HepG2 (cell line): ENCODE measurements around the gene SPTY2D1. TPM values are rescaled to one million over a fixed set of nuclear protein-coding genes. Genes with fewer than 3 reads are reported as not detected.

Source experiments
- ARID2 ChIP-seq: sonication (generic); formaldehyde crosslinking; IDR thresholded peaks from 2 replicates; pipeline ENCODE4 v1.8.1; 2022; ENCODE audit warnings: mild to moderate bottlenecking, missing genetic modification reagents, borderline replicate concordance
- BATF2 ChIP-seq: sonication (generic); formaldehyde crosslinking; IDR thresholded peaks from 2 replicates; pipeline ENCODE4 v1.8.0; 2022; ENCODE audit warnings: mild to moderate bottlenecking, missing genetic modification reagents, moderate library complexity
- CENPT ChIP-seq: sonication (generic); formaldehyde crosslinking; IDR thresholded peaks from 2 replicates; pipeline ENCODE4 v1.8.0; 2022; ENCODE audit warnings: low read depth, mild to moderate bottlenecking, moderate library complexity, missing genetic modification reagents
- EED ChIP-seq: sonication (generic); formaldehyde crosslinking; IDR thresholded peaks from 2 replicates; pipeline ENCODE4 v1.5.0; 2020; ENCODE audit warnings: mild to moderate bottlenecking, missing genetic modification reagents
- MAFK ChIP-seq, 2 experiments: IDR thresholded peaks in 1 of 2; conservative IDR thresholded peaks in 1 of 2; 2 replicates each; pipeline ENCODE4 v1.6.1; 2011; ENCODE audit warnings: improper control_type of control experiment in 2 of 2, low read length in 2 of 2
- MXI1 ChIP-seq: IDR thresholded peaks from 3 replicates; pipeline ENCODE4 v1.6.1; 2012; ENCODE audit warnings: low read depth, low read length, inconsistent platforms, borderline replicate concordance
- MZF1 ChIP-seq: sonication (generic); formaldehyde crosslinking; IDR thresholded peaks from 2 replicates; pipeline ENCODE4 v1.8.1; 2023; ENCODE audit warnings: mild to moderate bottlenecking, missing genetic modification reagents, borderline replicate concordance
- NONO ChIP-seq, 2 experiments: fragments of 450-650 bp in 1 of 2; sonication (generic) in 1 of 2; formaldehyde crosslinking in 1 of 2; IDR thresholded peaks in 1 of 2; conservative IDR thresholded peaks in 1 of 2; 2 replicates each; pipeline versions ENCODE4 v1.6.1 to v1.8.0; 2017 to 2022; ENCODE audit warnings: mild to moderate bottlenecking in 1 of 2, missing genetic modification reagents in 1 of 2, moderate library complexity in 1 of 2
- NR2C2 ChIP-seq: sonication (generic); formaldehyde crosslinking; IDR thresholded peaks from 2 replicates; pipeline ENCODE4 v1.4.0; 2020; ENCODE audit warnings: missing genetic modification reagents, mild to moderate bottlenecking, moderate library complexity, borderline replicate concordance
- PRDM4 ChIP-seq: sonication (generic); formaldehyde crosslinking; IDR thresholded peaks from 2 replicates; pipeline ENCODE4 v1.9.0; 2021; ENCODE audit warnings: missing genetic modification reagents, borderline replicate concordance
- SSRP1 ChIP-seq: IDR thresholded peaks from 2 replicates; pipeline ENCODE4 v1.6.1; 2016; ENCODE audit warnings: control low read depth
- STAT6 ChIP-seq: sonication (generic); formaldehyde crosslinking; IDR thresholded peaks from 2 replicates; pipeline ENCODE4 v1.4.0; 2020; ENCODE audit warnings: missing genetic modification reagents, mild to moderate bottlenecking, borderline replicate concordance
- SYNCRIP ChIP-seq: fragments of 200-400 bp; formaldehyde crosslinking; IDR thresholded peaks from 2 replicates; pipeline ENCODE4 v1.6.1; 2018; ENCODE audit warnings: mild to moderate bottlenecking, low read depth, low read length; ENCODE audit not compliant: insufficient read depth
- THAP11 ChIP-seq: IDR thresholded peaks from 2 replicates; pipeline ENCODE4 v1.6.1; 2016; ENCODE audit warnings: missing biosample characterization, missing genetic modification reagents
- ZNF33B ChIP-seq: sonication (generic); formaldehyde crosslinking; IDR thresholded peaks from 2 replicates; pipeline ENCODE4 v1.5.1; 2020; ENCODE audit warnings: mild to moderate bottlenecking, missing genetic modification reagents
- ZNF510 ChIP-seq: sonication (generic); formaldehyde crosslinking; IDR thresholded peaks from 2 replicates; pipeline ENCODE4 v1.4.0; 2020; ENCODE audit warnings: low read depth, mild to moderate bottlenecking, missing genetic modification reagents
- ZNF639 ChIP-seq: conservative IDR thresholded peaks from 2 replicates; pipeline ENCODE4 v1.6.1; 2018; ENCODE audit warnings: missing genetic modification reagents
- ZNF784 ChIP-seq: sonication (generic); formaldehyde crosslinking; IDR thresholded peaks from 2 replicates; pipeline ENCODE4 v1.5.1; 2020; ENCODE audit warnings: missing genetic modification reagents, mild to moderate bottlenecking, borderline replicate concordance
- polyA plus RNA-seq, 8 experiments: library from polyadenylated mRNA; depleted of rRNA in 3 of 8; stranded (reverse) in 7 of 8; unstranded in 1 of 8; fragments of >200 nt; fragmentation: Illumina TruSeq in 4 of 8; extraction: Trizol in 4 of 8; gene quantifications; 2 replicates each; pipeline versions ENCODE4 v1.2.1 to v1.2.3, GENCODE V29; 2011 to 2016; ENCODE audit warnings: low read depth in 4 of 8, missing spikeins in 1 of 8, mixed read lengths in 1 of 8; ENCODE audit not compliant: insufficient read depth in 1 of 8
- total RNA-seq, 5 experiments: library from RNA; depleted of rRNA; stranded (reverse); fragments of >200 nt; fragmentation: Illumina TruSeq; extraction: Trizol; gene quantifications; 2 replicates each; pipeline ENCODE4 v1.2.3, GENCODE V29; 2016; ENCODE audit warnings: low read depth in 1 of 5

SPTY2D1 gene
- total and polyA plus RNA-seq, 2 of the 13 experiments (the other 11 are each of a cell fraction or from before 2014, with no cell fraction given), result 6.9 to 14.8 TPM

- TF ChIP-seq MAFK (conservative IDR thresholded peaks at IDR 0.05 in 1 of 2, IDR thresholded peaks at IDR 0.05 in 1 of 2; ENCODE audit: low read length in 2 of 2), result no peak
- no peak for TF ChIP-seq SYNCRIP
- peak; percentile 75; the same call in 1 of the 3 replicates for TF ChIP-seq MXI1
- TF ChIP-seq ZNF639, result peak; percentile 75
- peak; percentile 84 for TF ChIP-seq EED (CRISPR knock-in tag)
- peak; percentile 85 for TF ChIP-seq NR2C2 (CRISPR knock-in tag)
- TF ChIP-seq ZNF784 (CRISPR knock-in tag), result peak; percentile 89
- no peak for TF ChIP-seq PRDM4 (CRISPR knock-in tag)
- TF ChIP-seq ZNF33B (CRISPR knock-in tag), result peak; percentile 93
- TF ChIP-seq SSRP1 (CRISPR knock-in tag), result no peak
- TF ChIP-seq ARID2, result no peak
- TF ChIP-seq BATF2 (CRISPR knock-in tag), result no peak
- peak; percentile 88 for TF ChIP-seq THAP11 (CRISPR knock-in tag)
- peak; percentile 46; the same call in 1 of the 2 replicates for TF ChIP-seq ZNF510 (CRISPR knock-in tag)
- TF ChIP-seq NONO (IDR thresholded peaks at IDR 0.05), result no peak
- peak; percentile 71; the same call in 1 of the 2 replicates for TF ChIP-seq NONO (CRISPR knock-in tag; conservative IDR thresholded peaks at IDR 0.05)
- TF ChIP-seq STAT6, result no peak
- no peak for TF ChIP-seq MZF1 (CRISPR knock-in tag)
- TF ChIP-seq CENPT (CRISPR knock-in tag), result 0 out of 2 replicates have a peak, but pooled peaks have one; percentile 36
Measured at GRCh38 chr11:18588297-18589252, 45.6 kb downstream of the SPTY2D1 start, which contains the start of gene UEVLD (continued).
